HEK293 (cell line): ENCODE results near the gene ZNF79.

ENCODE experiments used
- CTCF ChIA-PET: fragments of 350-600 bp; formaldehyde crosslinking; extraction: SDS; loops from one replicate; lab custom pipeline; 2021; ENCODE audit warnings: antibody characterized with exemption; lab: Yijun Ruan, JAX
- POLR2A ChIA-PET: fragments of 300-600 bp; formaldehyde crosslinking; extraction: SDS; loops from one replicate; lab custom pipeline; 2020; ENCODE audit warnings: antibody characterized with exemption, inconsistent platforms; lab: Yijun Ruan, JAX
- H3K27ac ChIP-seq: fragments of 200-500 bp; sonication (Bioruptor generic); 2 replicates; pipeline ENCODE4 v1.5.1; 2014; ENCODE audit warnings: low read depth, low read length, control low read depth, inconsistent platforms; ENCODE audit errors: extremely low read depth
- H3K36me3 ChIP-seq, 2 experiments: fragments of 200-500 bp in 1 of 2; sonication (Bioruptor generic) in 1 of 2; 1 replicate in 1 of 2; 2 replicates in 1 of 2; pipeline ENCODE4 v1.5.1; 2014 to 2017; ENCODE audit warnings: inconsistent platforms in 2 of 2, low read length in 2 of 2; ENCODE audit not compliant: control insufficient read depth in 2 of 2, insufficient read depth in 1 of 2
- H3K4me1 ChIP-seq: fragments of 200-500 bp; sonication (Bioruptor generic); 2 replicates; pipeline ENCODE4 v1.5.1; 2014; ENCODE audit warnings: mild to moderate bottlenecking, low read length, inconsistent platforms; ENCODE audit not compliant: control insufficient read depth, insufficient read depth
- H3K4me3 ChIP-seq: 2 replicates; pipeline ENCODE4 v1.5.1; 2011; ENCODE audit warnings: low read depth, mild to moderate bottlenecking, control low read depth, low read length, moderate library complexity
- H3K9me3 ChIP-seq: fragments of 200-500 bp; sonication (Bioruptor generic); 2 replicates; pipeline ENCODE4 v1.5.1; 2014; ENCODE audit warnings: low read depth, low read length, inconsistent platforms; ENCODE audit not compliant: control insufficient read depth, insufficient read depth
- KLF10 ChIP-seq: fragments of 450-650 bp; IDR thresholded peaks from 2 replicates; pipeline ENCODE4 v1.5.1; 2018; ENCODE audit warnings: missing biosample characterization, mild to moderate bottlenecking, missing genetic modification characterization
- MZF1 ChIP-seq: fragments of 450-650 bp; formaldehyde crosslinking; IDR thresholded peaks from 2 replicates; pipeline ENCODE4 v1.5.1; 2017; ENCODE audit warnings: missing biosample characterization, missing genetic modification characterization, borderline replicate concordance
- PRDM10 ChIP-seq: fragments of 450-650 bp; formaldehyde crosslinking; IDR thresholded peaks from 2 replicates; pipeline ENCODE4 v1.5.1; 2016; ENCODE audit warnings: missing biosample characterization, missing genetic modification characterization
- SCRT1 ChIP-seq: fragments of 450-650 bp; formaldehyde crosslinking; IDR thresholded peaks from 2 replicates; pipeline ENCODE4 v1.5.1; 2016; ENCODE audit warnings: missing biosample characterization, missing genetic modification characterization, borderline replicate concordance
- YY2 ChIP-seq: fragments of 450-650 bp; formaldehyde crosslinking; IDR thresholded peaks from 2 replicates; pipeline ENCODE4 v1.5.1; 2016; ENCODE audit warnings: missing biosample characterization, missing genetic modification characterization
- ZBTB49 ChIP-seq: fragments of 450-650 bp; formaldehyde crosslinking; IDR thresholded peaks from 2 replicates; pipeline ENCODE4 v1.5.1; 2016; ENCODE audit warnings: missing biosample characterization, missing genetic modification characterization, low read depth
- ZNF10 ChIP-seq: fragments of 450-650 bp; formaldehyde crosslinking; IDR thresholded peaks from 2 replicates; pipeline ENCODE4 v1.5.1; 2017; ENCODE audit warnings: missing biosample characterization, missing genetic modification characterization
- ZNF184 ChIP-seq: fragments of 450-650 bp; IDR thresholded peaks from 2 replicates; pipeline ENCODE4 v1.5.1; 2018; ENCODE audit warnings: missing biosample characterization, mild to moderate bottlenecking, missing genetic modification characterization
- ZNF24 ChIP-seq: fragments of 450-650 bp; formaldehyde crosslinking; IDR thresholded peaks from 2 replicates; pipeline ENCODE4 v1.5.1; 2016; ENCODE audit warnings: missing biosample characterization, missing genetic modification characterization
- ZNF514 ChIP-seq: fragments of 450-650 bp; formaldehyde crosslinking; IDR thresholded peaks from 2 replicates; pipeline ENCODE4 v1.5.1; 2016; ENCODE audit warnings: missing biosample characterization, missing genetic modification characterization
- ZNF660 ChIP-seq: fragments of 450-650 bp; IDR thresholded peaks from 2 replicates; pipeline ENCODE4 v1.5.1; 2018; ENCODE audit warnings: missing biosample characterization, mild to moderate bottlenecking, missing genetic modification characterization

Gene ZNF79

DNA sequence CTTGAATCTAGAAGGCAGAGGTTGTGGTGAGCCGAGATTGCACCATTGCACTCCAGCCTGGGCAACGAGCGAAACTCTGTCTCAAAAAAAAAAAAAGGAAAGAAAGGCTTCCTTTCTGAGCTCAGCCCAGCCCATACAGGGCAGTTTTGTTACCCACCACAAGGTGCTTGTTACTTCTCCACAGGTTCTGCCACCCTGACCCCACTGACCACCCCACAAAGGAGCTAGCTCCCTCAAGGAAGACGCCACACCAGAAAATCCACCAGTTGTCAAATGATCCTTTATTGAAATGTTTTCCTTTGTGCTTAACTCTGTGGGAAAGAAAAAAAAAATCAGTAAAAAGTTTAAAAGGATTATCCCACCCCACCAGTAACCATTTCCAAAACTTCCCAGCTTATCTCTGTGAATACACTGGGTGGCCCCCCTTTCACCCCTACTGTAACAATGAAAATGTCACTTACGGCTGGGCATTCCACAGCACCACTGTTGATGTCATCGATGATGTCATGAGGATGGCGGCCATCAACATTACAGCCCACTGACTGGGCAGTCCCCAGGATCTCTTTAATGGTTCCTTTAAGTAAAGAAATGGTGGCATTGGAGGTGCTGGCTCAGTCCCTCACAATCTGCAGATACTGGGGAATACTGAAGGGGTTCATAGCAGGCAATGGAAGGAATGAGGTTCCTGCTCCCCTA is 23.4 kb downstream of the ZNF79 start (continued):
- TF ChIP-seq ZNF24 (tag by site-specific recombination), result no peak

DNA sequence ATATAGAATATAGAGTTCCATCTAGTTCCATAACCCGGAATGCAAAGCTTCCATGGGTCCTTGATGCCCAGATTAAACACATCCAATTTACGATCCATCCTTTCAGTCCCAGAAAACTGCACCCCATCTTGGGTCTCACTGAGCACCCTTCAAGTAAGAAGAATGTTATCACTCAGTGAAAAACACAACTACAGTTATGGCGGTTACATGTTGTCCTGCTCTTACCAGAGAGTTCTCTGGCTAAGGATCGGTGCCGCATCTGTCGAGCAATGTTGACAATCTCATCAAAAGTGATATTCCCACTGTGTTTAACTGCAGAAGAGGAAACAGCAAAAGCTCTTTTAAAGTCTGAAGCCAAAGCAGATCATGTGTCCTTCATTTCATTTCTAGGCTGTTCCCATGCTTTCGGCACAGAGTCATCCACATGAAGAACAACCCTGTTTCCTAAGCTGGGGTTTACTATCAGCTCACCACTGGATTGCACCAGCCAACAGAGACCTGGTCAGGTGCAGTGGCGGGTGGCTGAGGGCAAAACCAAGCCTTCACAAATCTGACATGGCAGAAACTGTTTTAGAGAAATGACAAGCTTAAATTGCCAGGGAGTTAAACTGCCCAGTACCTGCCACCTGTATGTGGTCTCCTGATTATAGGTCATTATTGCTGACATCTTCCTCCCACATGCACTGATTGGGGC is 24.1 kb downstream of the ZNF79 start:
- peaks cover 5 to 74% of the 10 kb centered on the region in 2 experiments; a peak in 2 of 3 replicates for H3K36me3 ChIP-seq
- no peak overlapping the region for H3K27ac ChIP-seq
- H3K4me1 ChIP-seq, result no peaks in the 10 kb centered on the region
- CTCF ChIA-PET, result interaction anchor here (0.6 kb wide), 1 partner anchor 554 kb away, joined by 3 read pairs; no protein-coding TSS in a partner anchor
- H3K9me3 ChIP-seq, result no peaks in the 10 kb centered on the region
- no peak overlapping the region for H3K4me3 ChIP-seq
- POLR2A ChIA-PET, result interaction anchor here (0.8 to 2.4 kb wide), 5 partner anchors 9 to 234 kb away, joined by 4 to 10 read pairs (median 6); partner anchors contain the start of gene ZNF79
- TF ChIP-seq YY2 (tag by site-specific recombination), result no peak
- TF ChIP-seq ZNF10 (tag by site-specific recombination), result 0 out of 2 replicates have a peak, but pooled peaks have one; percentile 44
- 0 out of 2 replicates have a peak, but pooled peaks have one; percentile 3 for TF ChIP-seq ZNF660
- 0 out of 2 replicates have a peak, but pooled peaks have one; percentile 9 for TF ChIP-seq PRDM10 (tag by site-specific recombination)

GRCh38 chr9:127449332-127449966 is 25.3 kb downstream of the ZNF79 start:
- H3K36me3 ChIP-seq, result peaks cover 5 to 74% of the 10 kb centered on the region in 2 experiments; a peak in 2 of 3 replicates
- CTCF ChIA-PET, result interaction anchor here (0.6 to 1.3 kb wide), 2 partner anchors 135 to 285 kb away, joined by 4 to 10 read pairs; partner anchors contain the start of gene TOR2A
- no peak for TF ChIP-seq SCRT1 (tag by site-specific recombination)
- TF ChIP-seq ZBTB49 (tag by site-specific recombination), result no peak
- TF ChIP-seq KLF10 (tag by site-specific recombination), result no peak
- TF ChIP-seq ZNF184, result no peak
- TF ChIP-seq MZF1 (tag by site-specific recombination), result no peak
- TF ChIP-seq ZNF514 (tag by site-specific recombination), result no peak
- H3K27ac ChIP-seq, result peak overlapping the region; percentile 98; the same call in 1 of the 2 replicates
- no peaks in the 10 kb centered on the region for H3K9me3 ChIP-seq
- H3K4me1 ChIP-seq, result no peaks in the 10 kb centered on the region
- POLR2A ChIA-PET, result interaction anchor here (1.0 to 4.0 kb wide), 6 partner anchors 10 to 225 kb away, joined by 4 to 46 read pairs (median 18); partner anchors contain the start of genes SLC2A8 and ZNF79
- H3K4me3 ChIP-seq, result peak overlapping the region; percentile 90
